Superior temporal gyrus (tissue), 1 donor: ENCODE measurements around the gene ORC3.

Experiments used
- DNase-seq: peaks from one replicate; pipeline ENCODE4 v3.0.0-alpha.2; 2016; ENCODE audit errors: extremely low spot score

Gene ORC3

GRCh38 chr6:87589693-87590416 is at the start of gene ORC3, which contains the start of gene RARS2:
Gene ORC3 (plus strand): TSS chr6:87590135. CDS start chr6:87590169, 34 bp downstream.
Gene RARS2 (minus strand): TSS chr6:87589987. CDS start chr6:87589957, 30 bp downstream.
- peak; percentile 98 for DNase-seq

GRCh38 chr6:87540539-87540938 is 49.4 kb upstream of the ORC3 start:
- DNase-seq: no peak

- DNase-seq: no peak
These were observed 48.9 kb upstream of the ORC3 start for GRCh38 chr6:87541041-87541440.

- no peak for DNase-seq
These were observed 48.2 kb upstream of the ORC3 start for GRCh38 chr6:87541744-87542143.

- no peak for DNase-seq
These were observed 46.0 kb upstream of the ORC3 start for GRCh38 chr6:87543696-87544473.

GRCh38 chr6:87544474-87544735 is 45.5 kb upstream of the ORC3 start:
- DNase-seq: no peak

GRCh38 chr6:87551799-87552198 is 38.1 kb upstream of the ORC3 start:
- no peak for DNase-seq

GRCh38 chr6:87553159-87553765 is 36.7 kb upstream of the ORC3 start:
- DNase-seq: no peak

GRCh38 chr6:87555506-87555905 is 34.4 kb upstream of the ORC3 start:
- no peak for DNase-seq

- no peak for DNase-seq
These were observed 31.5 kb upstream of the ORC3 start for GRCh38 chr6:87558446-87558845.

GRCh38 chr6:87561017-87561416 is 28.9 kb upstream of the ORC3 start:
- DNase-seq: no peak

- no peak for DNase-seq
These were observed 17.9 kb upstream of the ORC3 start for GRCh38 chr6:87572021-87572420.

GRCh38 chr6:87572883-87573282 is 17.1 kb upstream of the ORC3 start:
- DNase-seq: no peak

- no peak for DNase-seq
These were observed 16.5 kb upstream of the ORC3 start for GRCh38 chr6:87573307-87574024.

GRCh38 chr6:87574237-87574804 is 15.6 kb upstream of the ORC3 start:
- no peak for DNase-seq

- no peak for DNase-seq
These were observed 14.5 kb upstream of the ORC3 start for GRCh38 chr6:87575423-87575822.

GRCh38 chr6:87583822-87584221 is 6.1 kb upstream of the ORC3 start:
- no peak for DNase-seq

GRCh38 chr6:87586371-87587077 is 3.4 kb upstream of the ORC3 start:
- no peak for DNase-seq

- no peak for DNase-seq
These were observed 1.1 kb upstream of the ORC3 start for GRCh38 chr6:87588756-87589407.

- DNase-seq: no peak
These were observed 514 bp downstream of the ORC3 start for GRCh38 chr6:87590417-87590880.

GRCh38 chr6:87590990-87591389 is 1.1 kb downstream of the ORC3 start:
- DNase-seq: no peak
